ENCODE results near the gene TARP.

The TARP gene

GRCh38 chr7:38222481-38223096, 50.8 kb downstream of the TARP start:
- DNase-seq (ENCODE audit: low spot score) = peak; percentile 54
- TF ChIP-seq CTCF (IDR thresholded peaks at IDR 0.05; ENCODE audit: extremely low read depth, missing control alignments) = peak; percentile 75

GRCh38 chr7:38220452-38220851, 53.0 kb downstream of the TARP start:
- DNase-seq (ENCODE audit: low spot score) = no peak
- no peak for TF ChIP-seq CTCF (IDR thresholded peaks at IDR 0.05; ENCODE audit: extremely low read depth, missing control alignments)

GRCh38 chr7:38217672-38218071, 55.8 kb downstream of the TARP start:
- DNase-seq (ENCODE audit: low spot score) = no peak
- no peak for TF ChIP-seq CTCF (IDR thresholded peaks at IDR 0.05; ENCODE audit: extremely low read depth, missing control alignments)

GRCh38 chr7:38215735-38216670, 57.4 kb downstream of the TARP start:
- DNase-seq (ENCODE audit: low spot score) = peak; percentile 79
- peak; percentile 87 for TF ChIP-seq CTCF (IDR thresholded peaks at IDR 0.05; ENCODE audit: extremely low read depth, missing control alignments)

- DNase-seq (ENCODE audit: low spot score) = no peak
These were observed 58.3 kb downstream of the TARP start for GRCh38 chr7:38215115-38215514.

GRCh38 chr7:38211940-38212339, 61.5 kb downstream of the TARP start:
- no peak for DNase-seq (ENCODE audit: low spot score)
- no peak for TF ChIP-seq CTCF (IDR thresholded peaks at IDR 0.05; ENCODE audit: extremely low read depth, missing control alignments)

More at GRCh38 chr7:38215115-38215514, 58.3 kb downstream of the TARP start:
- TF ChIP-seq CTCF (IDR thresholded peaks at IDR 0.05; ENCODE audit: extremely low read depth, missing control alignments) = no peak

GRCh38 chr7:38211486-38211885, 62.0 kb downstream of the TARP start:
- no peak for DNase-seq (ENCODE audit: low spot score)
- TF ChIP-seq CTCF (IDR thresholded peaks at IDR 0.05; ENCODE audit: extremely low read depth, missing control alignments) = no peak
